ENCODE results near the gene IL1A. TPM values are rescaled to one million over a fixed set of nuclear protein-coding genes. Genes with fewer than 3 reads are reported as not detected.

The IL1A gene
- polyA plus RNA-seq, 1 of the 3 experiments (the other 2 are of a cell fraction), result not detected

GRCh38 chr2:112831513-112831845 lies 47.2 kb upstream of the IL1A start:
- H2AFZ ChIP-seq (ENCODE audit: low read depth), result no peak overlapping the region
- H3F3A ChIP-seq (replicated peaks; ENCODE audit: insufficient read depth), result no peaks in the 10 kb centered on the region
- no peaks in the 10 kb centered on the region for H3K36me3 ChIP-seq (replicated peaks in 1 of 2; ENCODE audit: control insufficient read depth in 1 of 2, insufficient read depth in 2 of 2, low read length in 1 of 2)
- H3K4me1 ChIP-seq (ENCODE audit: control insufficient read depth in 1 of 2, insufficient read depth in 2 of 2, low read depth in 1 of 2, low read length in 1 of 2), result no peaks in the 10 kb centered on the region; a peak in 1 of 4 replicates
- no peaks in the 10 kb centered on the region for H3K9me3 ChIP-seq
- no peaks in the 10 kb centered on the region for H4K20me1 ChIP-seq (ENCODE audit: insufficient read depth)
- H3K27me3 ChIP-seq (ENCODE audit: insufficient read depth), result no peaks in the 10 kb centered on the region
- ChIA-PET CTCF (no interaction called here), POLR2A (no interaction called here)
- H3K9ac ChIP-seq, result no peak overlapping the region
- no peaks in the 10 kb centered on the region for H3K9me2 ChIP-seq
- no peaks in the 10 kb centered on the region for H3K79me2 ChIP-seq (ENCODE audit: insufficient read depth)
- H3K27ac ChIP-seq (ENCODE audit: low read depth in 2 of 2, low read length in 1 of 2), result no peak overlapping the region
- no peak overlapping the region for H3K4me2 ChIP-seq
- no peak overlapping the region for H3K4me3 ChIP-seq (ENCODE audit: low read depth in 2 of 2, low read length in 1 of 2)
- 42% methylated on average over 2 of the region's 2 CpGs for WGBS (ENCODE audit: low lambda C conversion rate)
- no peak for TF ChIP-seq ZBTB33 (IDR thresholded peaks at IDR 0.05; ENCODE audit: borderline replicate concordance, low read depth)
- TF ChIP-seq IRF3 (IDR thresholded peaks at IDR 0.05; ENCODE audit: low read depth, low read length), result no peak
- no peak for TF ChIP-seq REST (IDR thresholded peaks at IDR 0.05; ENCODE audit: low read depth, low read length)
- no peak for TF ChIP-seq USF2 (IDR thresholded peaks at IDR 0.05; ENCODE audit: borderline replicate concordance, low read depth, low read length)
- no peak for TF ChIP-seq RFX5 (IDR thresholded peaks at IDR 0.05; ENCODE audit: low read length)
- TF ChIP-seq FOXM1 (IDR thresholded peaks at IDR 0.05; ENCODE audit: low read depth), result no peak
- no peak for TF ChIP-seq TEAD4 (IDR thresholded peaks at IDR 0.05; ENCODE audit: borderline replicate concordance, insufficient read depth)
- no peak for TF ChIP-seq MEF2A (IDR thresholded peaks at IDR 0.05; ENCODE audit: borderline replicate concordance, low read depth)
- no peak for TF ChIP-seq CHD2 (IDR thresholded peaks at IDR 0.05; ENCODE audit: low read length, partially characterized antibody)
- TF ChIP-seq JUND (IDR thresholded peaks at IDR 0.05), result no peak
- no peak for TF ChIP-seq GATA2 (CRISPR knock-in tag; IDR thresholded peaks at IDR 0.05)
- TF ChIP-seq TCF12 (IDR thresholded peaks at IDR 0.05), result no peak
- no peak for TF ChIP-seq TAF1 (IDR thresholded peaks at IDR 0.05; ENCODE audit: borderline replicate concordance, low read depth, low read length)
- no peak for TF ChIP-seq SMC3 (IDR thresholded peaks at IDR 0.05; ENCODE audit: low read depth, low read length)
- no peak for TF ChIP-seq POLR2AphosphoS5 (IDR thresholded peaks at IDR 0.05; ENCODE audit: low read depth, low read length)
- no peak for TF ChIP-seq EP300 (IDR thresholded peaks at IDR 0.05; ENCODE audit: borderline replicate concordance in 1 of 2, low read depth in 1 of 2, low read length in 1 of 2)
- TF ChIP-seq MAX (IDR thresholded peaks at IDR 0.05; ENCODE audit: low read depth), result no peak
- no peak for TF ChIP-seq RAD21 (IDR thresholded peaks at IDR 0.05; ENCODE audit: low read length)
- no peak for TF ChIP-seq MXI1 (IDR thresholded peaks at IDR 0.05; ENCODE audit: low read depth, low read length)
- DNase-seq, result no peak
